Neural crest cell (in vitro differentiated cells): ENCODE results near the gene ADAM33. TPM values are rescaled to one million over a fixed set of nuclear protein-coding genes. Genes with fewer than 3 reads are reported as not detected.
A peak's percentile ranks its signal among the peaks of the same experiment; 100 is the strongest.

Source experiments
- DNase-seq: peaks from one replicate; pipeline ENCODE4 v3.0.0; 2021; ENCODE audit warnings: low read depth, mixed read lengths, low spot score
- H3K27ac Mint-ChIP-seq: one replicate; pipeline ENCODE4 v1.8.0; 2021; ENCODE audit warnings: mild to moderate bottlenecking, mixed read lengths; ENCODE audit not compliant: unreplicated experiment
- H3K27me3 Mint-ChIP-seq: 2 replicates; pipeline ENCODE4 v1.8.0; 2021; ENCODE audit warnings: low read depth, mild to moderate bottlenecking, mixed read lengths
- H3K36me3 Mint-ChIP-seq: 2 replicates; pipeline ENCODE4 v1.8.0; 2021; ENCODE audit warnings: low read depth, mild to moderate bottlenecking, mixed read lengths
- H3K4me1 Mint-ChIP-seq: 2 replicates; pipeline ENCODE4 v1.8.0; 2021; ENCODE audit warnings: mixed read lengths
- H3K4me3 Mint-ChIP-seq: one replicate; pipeline ENCODE4 v1.8.0; 2021; ENCODE audit warnings: mild to moderate bottlenecking, mixed read lengths
- H3K9me3 Mint-ChIP-seq: 2 replicates; pipeline ENCODE4 v1.8.0; 2021; ENCODE audit warnings: mixed read lengths
- total RNA-seq: library from RNA; stranded (reverse); gene quantifications from 2 replicates; pipeline ENCODE4 v1.2.1, GENCODE V29; 2021
- TF ChIP-seq, protein P1 (sequence below): fragments of 200-600 bp; sonication (generic); conservative IDR thresholded peaks from 2 replicates; pipeline ENCODE4 v1.5.0; 2021; ENCODE audit warnings: antibody characterized with exemption, mild to moderate bottlenecking

ADAM33 gene
- total RNA-seq, 1 donor from 2014 or later: 3.2 TPM

- no peak for DNase-seq
- TF ChIP-seq, protein P1, sequence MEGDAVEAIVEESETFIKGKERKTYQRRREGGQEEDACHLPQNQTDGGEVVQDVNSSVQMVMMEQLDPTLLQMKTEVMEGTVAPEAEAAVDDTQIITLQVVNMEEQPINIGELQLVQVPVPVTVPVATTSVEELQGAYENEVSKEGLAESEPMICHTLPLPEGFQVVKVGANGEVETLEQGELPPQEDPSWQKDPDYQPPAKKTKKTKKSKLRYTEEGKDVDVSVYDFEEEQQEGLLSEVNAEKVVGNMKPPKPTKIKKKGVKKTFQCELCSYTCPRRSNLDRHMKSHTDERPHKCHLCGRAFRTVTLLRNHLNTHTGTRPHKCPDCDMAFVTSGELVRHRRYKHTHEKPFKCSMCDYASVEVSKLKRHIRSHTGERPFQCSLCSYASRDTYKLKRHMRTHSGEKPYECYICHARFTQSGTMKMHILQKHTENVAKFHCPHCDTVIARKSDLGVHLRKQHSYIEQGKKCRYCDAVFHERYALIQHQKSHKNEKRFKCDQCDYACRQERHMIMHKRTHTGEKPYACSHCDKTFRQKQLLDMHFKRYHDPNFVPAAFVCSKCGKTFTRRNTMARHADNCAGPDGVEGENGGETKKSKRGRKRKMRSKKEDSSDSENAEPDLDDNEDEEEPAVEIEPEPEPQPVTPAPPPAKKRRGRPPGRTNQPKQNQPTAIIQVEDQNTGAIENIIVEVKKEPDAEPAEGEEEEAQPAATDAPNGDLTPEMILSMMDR: no peak
- no peaks in the 10 kb centered on the region for H3K9me3 Mint-ChIP-seq
- H3K4me1 Mint-ChIP-seq: peaks cover 4% of the 10 kb centered on the region
- H3K27ac Mint-ChIP-seq: no peak overlapping the region
- H3K27me3 Mint-ChIP-seq: peaks cover 37% of the 10 kb centered on the region
- no peaks in the 10 kb centered on the region for H3K36me3 Mint-ChIP-seq
- H3K4me3 Mint-ChIP-seq: no peak overlapping the region
Observed at GRCh38 chr20:3674447-3674846, 7.4 kb downstream of the ADAM33 start.

GRCh38 chr20:3673221-3674070, 8.4 kb downstream of the ADAM33 start:
- no peak for DNase-seq
- Mint-ChIP-seq H3K36me3 (no peaks in the 10 kb centered on the region), H3K4me1 (peaks cover 4% of the 10 kb centered on the region), H3K27me3 (peaks cover 32% of the 10 kb centered on the region), H3K4me3 (no peak overlapping the region), H3K9me3 (no peaks in the 10 kb centered on the region), H3K27ac (no peak overlapping the region)
- TF ChIP-seq, protein P1: no peak

DNA sequence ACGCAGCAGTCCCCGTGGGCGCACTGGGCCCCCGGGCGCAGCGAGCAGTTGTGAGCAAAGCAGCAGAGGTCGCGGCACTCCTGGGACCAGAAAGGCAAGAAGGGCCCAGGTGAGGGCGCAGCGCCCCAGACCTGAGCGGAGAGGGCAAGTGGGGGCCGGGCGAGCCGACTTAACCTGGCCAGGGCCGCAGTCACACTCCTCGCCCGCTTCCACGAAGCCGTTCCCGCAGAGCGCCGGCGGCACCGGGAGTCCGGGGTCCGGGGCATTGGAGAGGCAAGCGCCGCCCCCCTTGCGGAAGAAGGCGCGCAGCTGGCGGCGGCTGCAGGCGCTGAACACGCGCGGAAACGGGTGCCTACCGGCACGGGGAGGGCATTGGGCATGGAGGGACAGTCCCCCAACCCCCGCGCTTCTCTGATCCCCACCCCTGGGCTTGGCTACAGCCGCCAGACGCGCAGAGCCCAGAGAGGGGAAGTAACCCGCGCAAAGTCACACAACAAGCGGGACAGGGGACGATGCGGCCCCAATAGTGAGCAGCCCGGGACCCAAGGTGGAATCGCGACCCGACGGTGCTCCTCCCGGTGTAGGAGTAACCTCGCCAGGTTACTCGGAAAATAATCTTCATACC, 9.2 kb downstream of the ADAM33 start:
- H3K4me3 Mint-ChIP-seq: no peak overlapping the region
- H3K9me3 Mint-ChIP-seq: no peaks in the 10 kb centered on the region
- no peak overlapping the region for H3K27ac Mint-ChIP-seq
- H3K27me3 Mint-ChIP-seq: peaks cover 32% of the 10 kb centered on the region
- H3K36me3 Mint-ChIP-seq: no peaks in the 10 kb centered on the region
- DNase-seq: no peak
- H3K4me1 Mint-ChIP-seq: peaks cover 4% of the 10 kb centered on the region
- TF ChIP-seq, protein P1: no peak

DNA sequence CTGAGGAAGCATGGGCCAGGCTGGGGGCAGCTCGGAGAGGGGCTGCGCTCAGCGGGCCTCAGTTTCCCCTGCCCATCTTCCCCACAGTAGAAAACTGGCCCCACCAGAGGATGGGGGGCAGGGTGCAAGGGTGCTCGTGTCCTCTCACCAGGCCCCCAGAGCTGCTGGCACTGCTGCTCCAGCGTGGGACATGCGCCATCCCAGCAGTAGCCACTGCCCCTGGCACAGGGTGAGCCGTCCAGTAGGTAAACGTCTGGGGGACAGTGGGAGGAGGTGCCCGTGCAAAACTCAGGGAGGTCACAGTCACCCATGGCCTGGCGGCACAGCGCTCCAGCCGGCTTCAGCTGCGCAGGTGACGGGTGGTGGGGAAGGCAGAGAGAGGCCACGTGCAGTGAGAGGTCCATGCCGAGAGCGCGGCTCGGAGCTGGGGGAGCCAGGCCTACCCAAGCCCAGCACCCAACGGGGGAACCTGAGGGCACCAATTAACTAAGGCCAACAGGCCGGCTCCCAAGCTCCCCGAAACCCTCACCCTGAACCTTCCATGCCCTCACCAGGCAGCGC, 9.7 kb downstream of the ADAM33 start:
- peaks cover 4% of the 10 kb centered on the region for H3K4me1 Mint-ChIP-seq
- H3K27ac Mint-ChIP-seq: peak overlapping the region; percentile 50
- TF ChIP-seq, protein P1: no peak
- H3K4me3 Mint-ChIP-seq: no peak overlapping the region
- DNase-seq: no peak
- H3K27me3 Mint-ChIP-seq: peaks cover 32% of the 10 kb centered on the region
- H3K36me3 Mint-ChIP-seq: no peaks in the 10 kb centered on the region
- H3K9me3 Mint-ChIP-seq: no peaks in the 10 kb centered on the region

- Mint-ChIP-seq H3K4me3 (no peak overlapping the region), H3K9me3 (no peaks in the 10 kb centered on the region), H3K27me3 (peaks cover 23% of the 10 kb centered on the region), H3K4me1 (no peaks in the 10 kb centered on the region), H3K36me3 (no peaks in the 10 kb centered on the region), H3K27ac (no peak overlapping the region)
- no peak for DNase-seq
- TF ChIP-seq, protein P1: no peak
Observed at GRCh38 chr20:3670945-3671344, 10.9 kb downstream of the ADAM33 start.
